ENCODE results near the gene AUTS2.

DNA sequence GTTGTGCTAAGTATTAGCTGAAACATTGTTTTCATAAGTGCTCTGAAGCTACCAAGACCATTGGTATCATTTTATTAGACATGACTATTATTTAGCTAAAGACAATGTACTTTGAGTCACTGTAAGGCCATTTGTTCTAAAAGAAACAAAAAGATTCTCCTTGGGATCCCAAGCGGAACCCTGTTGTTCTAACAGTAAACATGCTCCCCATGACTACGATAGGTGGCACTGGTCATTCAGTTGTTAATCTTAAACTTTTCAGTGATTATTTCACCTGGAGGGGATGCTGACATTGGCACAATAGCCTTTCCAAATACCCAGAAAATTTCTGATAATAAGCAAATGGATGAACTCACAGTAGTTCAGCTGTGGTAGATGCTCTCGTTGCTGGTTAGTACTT, 715.0 kb downstream of the AUTS2 start:
- TF ChIP-seq, protein P1, sequence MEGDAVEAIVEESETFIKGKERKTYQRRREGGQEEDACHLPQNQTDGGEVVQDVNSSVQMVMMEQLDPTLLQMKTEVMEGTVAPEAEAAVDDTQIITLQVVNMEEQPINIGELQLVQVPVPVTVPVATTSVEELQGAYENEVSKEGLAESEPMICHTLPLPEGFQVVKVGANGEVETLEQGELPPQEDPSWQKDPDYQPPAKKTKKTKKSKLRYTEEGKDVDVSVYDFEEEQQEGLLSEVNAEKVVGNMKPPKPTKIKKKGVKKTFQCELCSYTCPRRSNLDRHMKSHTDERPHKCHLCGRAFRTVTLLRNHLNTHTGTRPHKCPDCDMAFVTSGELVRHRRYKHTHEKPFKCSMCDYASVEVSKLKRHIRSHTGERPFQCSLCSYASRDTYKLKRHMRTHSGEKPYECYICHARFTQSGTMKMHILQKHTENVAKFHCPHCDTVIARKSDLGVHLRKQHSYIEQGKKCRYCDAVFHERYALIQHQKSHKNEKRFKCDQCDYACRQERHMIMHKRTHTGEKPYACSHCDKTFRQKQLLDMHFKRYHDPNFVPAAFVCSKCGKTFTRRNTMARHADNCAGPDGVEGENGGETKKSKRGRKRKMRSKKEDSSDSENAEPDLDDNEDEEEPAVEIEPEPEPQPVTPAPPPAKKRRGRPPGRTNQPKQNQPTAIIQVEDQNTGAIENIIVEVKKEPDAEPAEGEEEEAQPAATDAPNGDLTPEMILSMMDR (conservative IDR thresholded peaks at IDR 0.05; ENCODE audit: low read length): no peak
- no peak for TF ChIP-seq EZH2phosphoT487 (IDR thresholded peaks at IDR 0.05; ENCODE audit: borderline replicate concordance)
